Renal cortical epithelial cell (primary cell): ENCODE measurements around the gene LRRC8B. TPM values are rescaled to one million over a fixed set of nuclear protein-coding genes. Genes with fewer than 3 reads are reported as not detected.
A peak's percentile ranks its signal among the peaks of the same experiment; 100 is the strongest.
"Not testable (repeated sequence)": the region's sequence is repeated elsewhere in the genome, so short reads cannot be mapped to it uniquely, and the experiment has no call there.

Source experiments
- DNase-seq: peaks from one replicate; pipeline ENCODE4 v3.0.0-alpha.2; 2011; ENCODE audit warnings: low read depth
- total RNA-seq: library from RNA; depleted of rRNA; stranded (reverse); fragments of >200 nt; gene quantifications from 2 replicates; pipeline ENCODE4 v1.2.3, GENCODE V29; 2014

Gene LRRC8B
- total RNA-seq, 1 donor from 2014 or later: 4.4 TPM

DNA sequence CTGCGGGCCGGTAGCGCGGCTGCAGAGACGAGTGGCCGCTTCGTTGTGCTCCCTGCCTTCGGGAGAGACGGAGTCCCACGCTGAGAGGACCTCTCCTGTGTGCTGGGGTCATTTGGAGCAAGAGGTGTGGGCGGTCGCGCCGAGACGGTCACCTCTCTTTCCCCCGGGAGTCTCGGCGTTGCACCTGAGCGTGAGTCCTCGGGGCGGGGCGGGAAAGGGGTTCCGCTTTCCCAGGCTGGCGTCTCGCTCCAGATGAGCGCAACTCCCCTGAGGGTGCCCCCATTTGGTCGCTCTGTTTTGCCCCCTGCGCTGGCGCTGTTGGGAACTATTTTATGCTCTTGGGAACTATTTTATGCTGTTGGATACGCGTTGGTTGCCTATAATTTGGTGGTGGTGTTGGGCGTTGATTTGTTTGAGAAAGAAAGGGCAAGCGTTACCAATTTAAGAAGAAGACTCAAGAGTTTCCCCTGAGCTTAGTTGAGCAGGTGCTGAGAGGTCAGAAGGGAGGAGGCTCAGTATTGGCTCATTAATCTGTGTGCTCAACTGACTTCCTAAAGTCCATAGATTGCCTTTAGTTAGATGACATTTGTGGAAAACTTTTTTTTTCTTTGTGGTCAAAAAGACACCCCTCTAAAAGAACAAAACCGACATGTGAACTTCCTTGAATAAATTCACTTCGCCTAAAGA is 683 bp downstream of the LRRC8B start:
- peak; percentile 12 for DNase-seq

DNA sequence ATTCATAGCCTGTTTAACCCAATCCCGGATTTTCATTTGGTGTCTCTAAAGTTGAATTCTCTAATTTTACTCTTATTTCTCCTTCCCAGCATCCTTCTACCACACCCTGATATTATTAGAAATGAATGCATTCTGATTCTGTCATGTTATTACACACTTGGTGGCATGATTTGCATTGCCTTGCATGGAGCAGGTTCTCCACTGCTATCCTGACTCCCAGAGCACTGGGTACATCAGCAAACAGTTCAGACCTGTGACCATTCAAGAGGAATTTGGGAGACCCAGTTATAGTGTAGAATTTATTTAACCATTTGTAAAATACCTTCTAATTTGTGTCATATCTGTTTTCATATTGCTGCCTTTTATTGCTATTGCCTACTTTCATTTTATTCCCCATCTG is 2.6 kb downstream of the LRRC8B start:
- no peak for DNase-seq

DNA sequence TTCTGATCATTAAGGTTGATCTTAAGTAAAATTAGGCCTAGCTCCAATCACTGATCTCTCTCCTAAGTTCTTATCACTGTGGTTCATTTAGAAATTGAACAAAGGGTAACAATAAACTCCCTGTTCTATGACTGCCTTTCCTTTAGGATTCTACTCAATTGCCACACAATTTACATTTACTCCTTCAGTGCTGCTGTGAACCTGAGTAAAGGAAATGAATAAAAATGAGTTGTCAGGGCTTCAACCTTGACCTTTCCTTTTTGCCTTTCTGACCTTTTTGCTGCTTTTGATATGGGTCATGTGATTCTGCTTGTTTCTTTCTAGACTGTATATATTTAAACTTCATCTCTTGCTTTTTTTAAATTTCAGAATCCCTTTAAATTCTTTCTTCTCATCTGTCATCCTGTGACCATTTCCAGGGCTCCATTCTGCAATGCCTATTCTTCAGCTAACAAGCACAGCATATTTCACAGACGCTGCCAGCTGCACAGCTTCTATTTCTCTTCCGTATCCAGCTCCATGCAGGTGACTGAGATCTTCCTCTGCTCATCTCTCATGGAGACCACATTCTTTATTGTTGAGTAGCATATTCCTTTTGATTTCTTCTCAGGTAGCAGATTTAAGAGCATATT is 3.2 kb downstream of the LRRC8B start:
- DNase-seq: no peak

DNA sequence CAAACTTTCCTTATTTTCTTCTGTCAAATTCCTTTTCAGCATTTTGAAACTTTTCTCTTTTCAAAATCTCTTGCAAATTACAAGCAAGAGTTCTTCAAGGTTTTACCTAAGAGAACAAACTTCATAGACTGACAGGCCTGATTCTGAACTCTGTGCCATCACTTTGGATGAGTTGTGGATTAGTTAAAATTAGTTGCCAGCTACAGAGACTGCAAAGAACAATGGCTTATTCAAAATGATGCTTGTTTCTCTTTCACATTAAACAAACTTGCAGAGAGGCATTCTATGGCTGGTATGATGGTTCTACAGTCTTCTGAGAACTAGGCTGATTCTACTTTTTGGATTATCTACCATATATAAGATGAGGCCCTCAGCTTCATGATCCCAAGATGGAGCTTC is 3.8 kb downstream of the LRRC8B start:
- DNase-seq: no peak

DNA sequence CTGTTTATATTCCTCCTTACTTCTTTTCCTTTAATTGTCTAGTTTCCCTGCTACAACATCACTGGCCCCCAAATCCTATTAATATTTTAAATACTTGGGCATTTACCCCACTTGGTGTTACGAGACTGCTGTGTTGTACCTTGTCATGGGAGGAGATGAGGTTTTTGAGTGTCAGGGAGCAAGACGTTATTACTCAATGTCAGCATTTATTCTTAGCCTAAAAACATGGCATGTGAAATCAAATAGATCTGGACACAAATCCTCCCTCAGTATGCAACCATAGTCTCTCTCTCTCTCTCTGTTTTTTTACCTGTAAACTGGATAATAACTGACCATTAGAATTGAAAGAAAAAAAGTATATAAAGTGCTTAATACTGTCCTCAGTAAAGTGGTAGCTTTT is 4.6 kb downstream of the LRRC8B start:
- DNase-seq: no peak

DNA sequence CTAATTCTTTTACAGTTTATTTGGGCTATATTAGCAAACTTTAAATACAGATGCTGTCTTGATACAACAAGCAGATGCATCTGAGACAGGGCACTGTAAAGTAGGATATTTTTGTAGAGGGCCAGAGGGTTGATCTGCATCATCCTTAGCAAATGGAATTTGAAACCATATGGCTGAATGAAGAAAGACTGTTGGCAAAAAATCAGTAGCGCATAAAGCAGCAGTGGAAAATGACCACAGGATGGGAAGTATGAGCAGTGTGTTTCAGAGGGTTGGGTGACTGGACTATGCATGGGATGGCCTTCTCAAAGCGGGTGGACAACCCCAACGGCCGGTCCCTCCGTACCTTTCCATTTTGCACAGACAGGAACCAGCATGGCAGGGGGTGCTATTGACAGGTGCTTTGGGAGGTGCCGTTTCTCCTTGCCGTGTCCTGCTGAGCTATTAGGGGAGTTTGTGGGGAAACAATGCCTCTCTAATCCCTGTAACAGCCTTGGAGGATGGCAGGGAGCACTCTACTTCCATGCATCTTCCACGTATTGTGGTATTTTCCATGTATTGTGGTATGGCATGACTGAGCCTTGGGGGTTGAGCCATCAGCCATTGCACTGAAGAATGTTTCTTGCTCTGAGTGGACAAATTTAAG is 5.9 kb downstream of the LRRC8B start:
- no peak for DNase-seq

DNA sequence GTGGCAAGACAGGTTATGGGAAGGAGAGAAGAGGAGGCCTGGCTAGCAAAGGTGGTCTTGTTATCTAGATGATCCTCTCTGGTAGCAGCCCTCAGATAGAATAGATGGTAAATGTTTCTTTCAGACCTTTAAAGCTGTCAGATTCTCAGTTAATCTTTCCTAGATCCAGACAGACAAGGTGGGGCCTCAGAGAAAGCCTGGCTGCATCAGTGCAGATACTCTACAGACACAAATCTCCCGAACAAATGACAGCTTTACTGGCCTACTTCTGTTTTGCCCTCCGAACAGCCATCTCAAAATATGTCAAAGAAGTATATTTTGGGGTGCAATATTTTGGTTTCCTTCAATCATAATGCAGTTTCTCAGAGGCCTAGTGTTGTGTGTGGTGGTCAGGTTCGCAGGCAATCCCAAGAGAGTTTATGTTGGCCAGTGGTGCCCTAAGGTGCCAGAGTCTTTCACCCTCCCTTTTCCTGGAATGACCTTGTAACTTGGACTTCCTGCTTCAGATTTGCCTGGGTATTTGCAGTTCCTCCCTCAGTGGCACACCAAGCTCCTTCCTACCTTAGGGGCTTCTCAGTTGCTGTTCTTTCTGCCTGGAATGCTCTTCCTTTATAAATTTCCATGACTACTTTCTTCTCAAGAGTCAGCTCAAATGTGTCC is 7.0 kb downstream of the LRRC8B start:
- DNase-seq: no peak

DNA sequence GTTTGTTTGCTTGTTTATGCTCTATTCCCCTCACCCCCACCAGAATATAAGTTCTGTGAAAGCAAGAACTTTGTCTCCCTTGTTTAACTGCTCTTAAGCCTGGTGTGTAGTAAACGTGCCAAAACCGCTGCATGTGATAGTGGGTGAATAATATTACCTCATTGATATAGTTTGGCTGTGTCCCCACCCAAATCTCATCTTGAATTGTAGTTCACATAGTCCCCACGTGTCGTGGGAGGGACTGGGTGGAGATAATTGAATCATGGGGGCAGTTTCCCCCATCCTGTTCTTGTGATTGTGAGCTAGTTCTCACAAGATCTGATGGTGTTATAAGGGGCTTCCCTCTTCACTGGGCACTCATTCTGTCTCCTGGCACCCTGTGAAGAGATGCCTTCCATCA is 7.6 kb downstream of the LRRC8B start:
- no peak for DNase-seq

DNA sequence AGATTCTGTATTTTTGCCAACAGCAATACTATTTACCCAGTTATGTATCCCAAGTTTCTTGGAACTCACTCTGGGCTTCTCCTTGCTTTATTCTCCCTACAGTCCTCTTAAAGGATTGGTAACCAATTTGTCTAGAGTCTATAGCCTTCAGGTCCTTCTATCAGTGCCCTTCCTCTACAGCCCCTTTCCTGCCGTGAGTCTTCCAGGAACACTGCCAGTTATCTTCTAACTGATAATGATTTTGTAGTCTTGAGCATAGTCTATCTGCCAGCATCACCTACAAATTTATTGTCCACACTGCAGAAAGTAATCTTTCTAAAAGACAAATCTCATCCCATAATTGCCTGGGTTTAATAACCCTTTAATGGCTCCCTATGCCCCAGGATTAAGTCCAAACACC is 8.2 kb downstream of the LRRC8B start:
- no peak for DNase-seq

DNA sequence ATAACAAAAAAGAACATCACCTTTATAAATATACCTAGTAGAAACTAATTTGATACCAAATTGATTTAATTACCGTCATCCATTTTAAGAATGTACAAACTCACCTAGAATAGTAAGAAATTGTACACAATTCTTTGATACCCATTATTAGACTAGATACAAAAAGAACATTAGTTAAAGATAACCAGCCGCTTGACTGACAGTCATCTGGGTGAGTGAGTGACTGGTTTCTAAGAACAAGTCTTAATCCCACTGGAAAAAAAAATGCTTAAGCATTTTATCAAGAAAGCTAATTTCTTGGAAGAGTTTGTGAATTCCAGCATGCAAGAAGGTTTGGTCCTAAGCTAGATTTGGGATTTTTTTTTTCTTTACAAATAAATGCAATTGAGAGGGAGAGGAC is 10.9 kb downstream of the LRRC8B start:
- DNase-seq: no peak

DNA sequence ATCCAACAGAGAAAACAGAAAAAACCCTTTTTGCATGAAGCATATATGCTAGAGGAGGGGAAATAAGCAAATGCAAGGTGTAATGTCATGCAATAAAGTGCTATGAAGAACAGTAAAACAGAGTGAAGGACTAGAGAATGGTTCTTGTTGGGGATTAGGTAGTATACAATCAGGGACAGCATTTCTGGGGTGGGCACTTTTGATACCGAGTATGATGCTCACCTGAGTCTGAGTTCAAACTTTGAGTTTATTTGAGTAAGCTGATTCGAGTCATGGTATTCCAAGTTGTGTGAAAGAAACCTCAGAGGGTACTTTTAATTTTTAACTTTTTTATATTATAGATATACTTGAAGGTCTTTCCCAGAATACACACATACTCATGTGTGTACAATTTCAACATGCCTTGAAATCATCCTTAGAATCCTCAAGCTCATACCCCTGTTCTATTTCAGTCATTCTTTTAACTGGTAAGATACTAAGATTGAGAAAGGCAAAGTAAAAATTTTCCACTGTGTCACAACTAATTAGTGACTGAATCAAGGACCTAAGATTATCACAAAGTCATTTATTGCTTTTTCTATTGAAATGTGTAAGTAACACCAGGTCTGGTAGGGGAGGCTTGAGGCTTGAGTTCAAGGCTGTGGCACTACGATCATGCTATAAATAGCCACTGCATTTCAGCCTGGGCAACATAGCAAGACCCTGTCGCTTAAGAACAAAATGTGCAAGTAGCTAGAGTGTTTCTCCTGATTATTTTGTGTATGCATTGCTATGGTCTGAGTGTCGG is 12.1 kb downstream of the LRRC8B start:
- DNase-seq: no peak

DNA sequence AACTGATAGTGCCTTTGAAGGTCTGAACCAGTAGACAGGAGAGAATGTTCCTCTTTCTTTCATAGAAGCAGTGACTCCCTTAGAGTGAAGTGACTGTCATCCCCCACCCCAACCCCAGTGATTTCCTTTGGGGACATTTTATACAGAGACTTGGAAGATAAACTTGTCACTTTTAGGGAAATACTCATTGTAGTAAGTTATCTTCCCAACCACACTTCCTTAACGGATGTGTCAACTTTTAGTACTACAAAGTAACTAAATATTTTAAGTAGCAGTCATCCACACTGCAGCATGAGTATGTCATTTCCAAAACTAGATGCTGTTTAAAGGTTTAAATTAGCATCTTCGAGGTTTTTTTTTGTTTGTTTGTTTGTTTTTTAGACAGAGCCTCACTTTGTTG is 13.7 kb downstream of the LRRC8B start:
- DNase-seq: no peak

DNA sequence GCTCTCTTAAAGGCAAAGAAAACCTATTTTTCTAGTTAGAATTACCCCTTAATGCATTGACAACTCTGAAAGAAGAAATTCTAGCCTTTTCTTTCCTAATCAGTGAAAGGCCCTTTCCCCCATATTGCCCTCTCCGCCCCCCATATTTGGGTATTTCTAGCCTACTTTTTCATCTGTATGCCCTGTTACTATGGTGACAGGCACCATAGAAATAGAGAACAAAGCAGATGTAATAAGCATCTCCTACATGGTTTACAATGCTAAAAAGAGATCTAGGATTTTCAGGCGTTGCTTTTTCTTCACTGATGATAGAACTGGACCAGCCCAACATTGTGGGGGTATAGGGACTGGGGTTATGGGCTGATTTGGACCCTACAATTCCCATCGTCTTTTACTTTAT is 14.5 kb downstream of the LRRC8B start:
- no peak for DNase-seq

DNA sequence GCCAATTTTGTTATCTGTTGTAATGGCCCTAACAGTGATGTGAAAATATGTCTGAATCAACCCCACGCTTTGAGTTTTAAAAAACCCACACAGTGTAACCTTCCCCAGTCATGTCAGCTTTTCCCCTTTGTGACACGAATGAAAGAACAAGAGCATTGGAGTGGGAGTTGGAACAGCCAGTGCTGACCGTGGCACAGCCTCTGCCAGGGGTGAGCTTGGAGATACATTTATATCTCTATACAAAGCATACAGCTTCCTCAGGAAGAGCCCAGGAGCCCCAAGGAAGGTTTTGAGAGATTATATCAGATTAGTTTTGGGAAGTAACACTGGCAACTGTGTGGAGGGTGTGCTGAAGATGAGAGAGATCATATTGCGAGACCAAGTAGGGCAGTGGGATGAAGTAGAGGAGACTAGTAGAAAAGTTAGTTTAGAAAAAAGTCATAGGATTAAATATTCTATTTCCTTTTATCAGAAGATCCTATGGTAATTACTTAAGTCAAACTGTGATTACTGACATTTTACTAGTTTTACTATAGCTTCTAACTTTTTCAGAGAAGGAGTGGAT is 15.9 kb downstream of the LRRC8B start:
- no peak for DNase-seq

DNA sequence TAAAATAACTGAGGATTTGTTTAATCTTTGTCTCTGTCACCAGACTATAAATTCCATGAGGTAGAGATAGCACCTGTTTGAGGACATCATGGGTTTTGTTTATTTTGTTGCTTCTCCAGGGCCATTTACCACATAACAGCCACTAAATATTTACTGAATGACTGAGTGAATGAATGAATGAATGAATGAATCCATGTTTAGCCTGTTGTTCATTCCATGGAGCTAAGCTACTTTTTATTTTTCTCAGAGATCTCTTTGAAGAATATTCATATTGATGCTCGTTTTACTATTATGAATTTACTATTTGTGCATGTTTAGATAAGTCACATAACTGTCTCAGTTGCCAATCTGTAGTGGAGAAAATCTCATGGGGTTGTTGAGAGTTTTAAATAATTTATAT is 17.7 kb downstream of the LRRC8B start:
- no peak for DNase-seq

DNA sequence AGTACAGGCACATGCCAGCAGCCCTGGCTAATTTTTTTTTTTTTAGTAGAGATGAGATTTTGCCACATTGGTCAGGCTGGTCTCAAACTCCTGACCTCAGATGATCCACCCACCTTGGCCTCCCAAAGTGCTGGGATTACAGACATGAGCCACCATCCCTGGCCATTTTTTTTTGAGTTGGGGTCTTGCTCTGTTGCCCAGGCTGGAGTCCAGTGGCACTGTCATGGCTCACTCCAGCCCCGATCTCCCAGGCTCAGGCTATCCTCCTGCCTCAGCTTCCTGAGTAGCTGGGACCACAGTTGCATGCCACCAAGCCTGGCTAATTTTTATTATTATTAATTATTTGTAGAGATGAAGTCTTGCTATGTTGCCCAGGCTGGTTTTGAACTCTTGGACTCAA is 19.0 kb downstream of the LRRC8B start:
- not testable (repeated sequence) for DNase-seq

DNA sequence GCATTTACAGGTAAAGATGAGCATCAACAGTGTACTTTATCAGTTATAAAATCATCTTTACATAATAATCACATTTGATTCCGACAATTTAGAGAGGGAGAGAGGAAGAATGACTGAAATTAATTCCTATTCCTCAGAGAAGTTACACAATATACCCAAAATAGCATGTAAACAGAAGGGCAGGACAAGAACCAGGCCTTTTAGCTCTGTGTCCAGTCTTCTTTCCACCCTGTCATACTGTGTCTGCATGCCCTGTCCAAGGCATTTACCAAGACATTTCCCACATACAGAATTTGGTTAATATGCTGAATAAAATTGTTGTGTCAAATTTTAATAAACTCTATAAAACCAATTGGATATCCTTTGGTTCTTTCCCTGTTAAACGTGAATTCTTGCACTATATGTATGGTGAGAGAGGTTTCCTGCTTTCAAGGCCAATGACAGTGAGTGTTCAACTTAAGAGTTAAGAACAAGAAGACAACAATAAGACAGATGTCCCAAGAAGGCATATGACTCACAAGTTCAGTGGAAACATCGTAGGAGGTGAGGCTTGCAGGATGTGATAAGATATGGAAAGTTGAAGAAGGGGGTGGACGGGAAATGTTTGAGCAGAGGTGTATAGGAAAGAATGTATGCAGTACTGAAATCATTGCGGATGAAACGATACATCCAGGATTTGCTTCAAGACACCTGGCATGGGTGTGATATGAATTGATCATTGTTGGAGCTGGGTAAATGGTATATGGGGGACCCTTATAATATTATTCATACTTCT is 20.8 kb downstream of the LRRC8B start:
- no peak for DNase-seq

DNA sequence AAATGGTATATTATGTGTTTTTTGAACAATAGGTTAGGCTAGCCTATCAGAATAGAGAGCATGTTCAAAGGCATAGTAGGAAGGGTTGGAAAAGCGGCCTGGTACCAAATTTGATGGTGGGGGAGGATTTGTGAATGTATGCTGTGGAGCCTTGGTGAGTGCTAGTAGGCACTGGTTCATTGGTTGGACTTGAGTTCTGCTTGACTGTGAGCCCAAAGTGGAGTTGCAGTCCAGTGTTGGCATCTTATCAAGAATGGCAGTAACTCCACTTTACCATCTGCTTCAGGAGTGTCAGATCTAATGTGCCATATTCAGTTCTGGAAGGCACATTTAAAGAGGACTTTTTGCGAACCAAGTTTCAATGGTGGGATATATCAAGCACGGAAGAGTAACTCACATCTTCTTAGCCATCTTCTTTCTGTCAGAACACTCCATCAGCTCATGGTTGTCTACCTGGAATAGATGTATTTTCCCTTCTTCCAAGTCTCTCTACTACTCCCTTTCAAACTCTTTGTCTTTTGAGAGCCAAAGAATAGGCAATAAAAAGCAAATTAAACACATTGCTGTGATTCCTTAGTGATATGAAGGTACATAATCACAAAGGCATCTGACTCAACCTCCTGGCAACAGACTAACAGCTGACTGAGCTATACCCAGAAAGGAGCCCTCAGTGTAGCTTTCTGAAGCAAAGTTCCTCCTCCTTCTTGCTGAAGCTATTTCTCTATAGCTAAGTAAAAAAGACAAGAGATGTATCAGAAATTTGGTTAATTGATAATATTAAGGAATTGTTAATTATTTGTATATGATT is 21.7 kb downstream of the LRRC8B start:
- DNase-seq: peak; percentile 56

DNA sequence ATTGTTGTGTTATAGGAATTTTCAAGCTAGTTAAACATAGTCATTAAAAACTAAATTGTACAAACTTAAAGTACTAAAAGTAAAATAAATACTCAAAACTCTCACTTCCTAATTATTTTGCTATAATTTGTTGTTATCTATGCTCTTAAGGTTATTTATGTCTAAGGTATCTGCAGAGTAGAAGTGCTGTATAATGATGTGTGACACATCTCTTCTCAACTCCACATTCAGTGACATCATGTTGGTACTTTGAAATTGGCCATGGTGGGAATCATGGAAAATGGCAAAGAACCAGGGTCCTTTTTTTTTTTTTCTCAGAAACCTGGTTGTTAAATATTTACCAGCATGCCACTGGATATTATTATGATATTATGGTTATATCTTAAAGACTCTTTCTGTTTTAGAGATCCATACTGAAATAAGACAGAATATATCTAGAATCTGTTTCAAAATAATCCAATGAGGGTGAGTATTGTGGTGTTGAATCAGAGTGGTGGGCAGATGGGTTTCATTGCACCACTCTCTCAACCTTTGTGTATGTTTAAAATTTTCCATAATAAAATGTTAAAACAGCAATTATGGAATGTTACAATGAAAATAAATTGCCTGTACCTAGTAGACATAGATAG is 22.4 kb downstream of the LRRC8B start:
- no peak for DNase-seq
